Gastrocnemius medialis (tissue), 4 donors: ENCODE data around the gene ALK.

Experiments
- POLR2A ChIP-seq, 2 donors: fragments of 450-650 bp; IDR thresholded peaks; one replicate each; pipeline ENCODE4 v1.6.1; 2017; ENCODE audit warnings: antibody characterized with exemption in 2 of 2, mild to moderate bottlenecking in 2 of 2, moderate library complexity in 2 of 2
- TF ChIP-seq, protein P1 (sequence below), 5 experiments: fragments of 450-650 bp in 3 of 5; fragments of 200-600 bp in 2 of 5; sonication (generic) in 2 of 5; IDR thresholded peaks in 4 of 5; conservative IDR thresholded peaks in 1 of 5; 1 replicate in 4 of 5; 2 replicates in 1 of 5; pipeline ENCODE4 v1.5.1; 2016 to 2019; ENCODE audit warnings: antibody characterized with exemption in 5 of 5, mild to moderate bottlenecking in 3 of 5, moderate library complexity in 3 of 5

DNA sequence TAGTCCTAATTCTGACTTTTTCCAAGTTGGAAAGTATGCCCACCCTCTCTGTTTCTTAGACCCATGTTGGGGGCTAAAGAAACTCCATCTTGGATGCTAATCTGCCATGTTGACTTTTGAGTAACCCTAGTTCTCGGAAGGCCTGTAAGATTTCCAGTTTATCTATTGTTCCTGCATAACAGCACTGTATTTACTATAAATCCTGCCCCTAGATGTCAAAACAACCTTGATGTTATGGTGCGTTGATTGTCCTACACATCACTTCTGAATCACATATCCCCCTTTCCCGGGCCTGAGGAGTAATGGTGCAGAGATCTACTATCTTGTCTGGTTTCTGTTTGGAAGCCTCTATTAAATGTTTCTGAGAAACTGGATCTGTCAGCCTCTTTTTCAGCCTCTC, 116.7 kb downstream of the ALK start:
- TF ChIP-seq POLR2A (IDR thresholded peaks at IDR 0.05): no peak
- TF ChIP-seq, protein P1, sequence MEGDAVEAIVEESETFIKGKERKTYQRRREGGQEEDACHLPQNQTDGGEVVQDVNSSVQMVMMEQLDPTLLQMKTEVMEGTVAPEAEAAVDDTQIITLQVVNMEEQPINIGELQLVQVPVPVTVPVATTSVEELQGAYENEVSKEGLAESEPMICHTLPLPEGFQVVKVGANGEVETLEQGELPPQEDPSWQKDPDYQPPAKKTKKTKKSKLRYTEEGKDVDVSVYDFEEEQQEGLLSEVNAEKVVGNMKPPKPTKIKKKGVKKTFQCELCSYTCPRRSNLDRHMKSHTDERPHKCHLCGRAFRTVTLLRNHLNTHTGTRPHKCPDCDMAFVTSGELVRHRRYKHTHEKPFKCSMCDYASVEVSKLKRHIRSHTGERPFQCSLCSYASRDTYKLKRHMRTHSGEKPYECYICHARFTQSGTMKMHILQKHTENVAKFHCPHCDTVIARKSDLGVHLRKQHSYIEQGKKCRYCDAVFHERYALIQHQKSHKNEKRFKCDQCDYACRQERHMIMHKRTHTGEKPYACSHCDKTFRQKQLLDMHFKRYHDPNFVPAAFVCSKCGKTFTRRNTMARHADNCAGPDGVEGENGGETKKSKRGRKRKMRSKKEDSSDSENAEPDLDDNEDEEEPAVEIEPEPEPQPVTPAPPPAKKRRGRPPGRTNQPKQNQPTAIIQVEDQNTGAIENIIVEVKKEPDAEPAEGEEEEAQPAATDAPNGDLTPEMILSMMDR (IDR thresholded peaks at IDR 0.05 in 4 of 5, conservative IDR thresholded peaks at IDR 0.05 in 1 of 5): no peak
